DND-41 (cell line): ENCODE results near the gene TP53I3.
"Not testable (repeated sequence)": the region's sequence is repeated elsewhere in the genome, so short reads cannot be mapped to it uniquely, and the experiment has no call there.

Source experiments
- ATAC-seq: fragments of 200-7000 bp; cut with Tn5 transposase; 3 replicates; pipeline ENCODE4 v1.9.1; 2021; ENCODE audit warnings: low read depth; ENCODE audit not compliant: insufficient read depth
- DNase-seq: peaks from one replicate; pipeline ENCODE4 v3.0.0-alpha.2; 2020
- H2AFZ ChIP-seq: 2 replicates; pipeline ENCODE4 v1.6.0; 2012; ENCODE audit warnings: low read depth, low read length
- H3K27ac ChIP-seq: 2 replicates; pipeline ENCODE4 v1.5.1; 2012; ENCODE audit warnings: low read length, inconsistent platforms
- H3K27me3 ChIP-seq: fragments of 200-600 bp; sonication (generic); 2 replicates; pipeline ENCODE4 v1.6.0; 2012; ENCODE audit warnings: low read length, mild to moderate bottlenecking, inconsistent platforms; ENCODE audit not compliant: insufficient read depth, poor library complexity
- H3K36me3 ChIP-seq: 2 replicates; pipeline ENCODE4 v1.5.1; 2012; ENCODE audit warnings: low read length, inconsistent platforms; ENCODE audit not compliant: insufficient read depth
- H3K4me1 ChIP-seq: 2 replicates; pipeline ENCODE4 v1.5.1; 2012; ENCODE audit warnings: mild to moderate bottlenecking, low read length; ENCODE audit not compliant: insufficient read depth
- H3K4me2 ChIP-seq: 2 replicates; pipeline ENCODE4 v1.6.0; 2012; ENCODE audit warnings: mild to moderate bottlenecking, moderate library complexity, low read length, inconsistent platforms; ENCODE audit not compliant: insufficient read depth
- H3K4me3 ChIP-seq, 2 experiments: fragments of 200-600 bp in 1 of 2; shearing (Covaris generic) in 1 of 2; 2 replicates each; pipeline ENCODE4 v1.5.1; 2012 to 2016; ENCODE audit warnings: inconsistent platforms in 2 of 2, low read length in 2 of 2, mild to moderate bottlenecking in 2 of 2, low read depth in 1 of 2, moderate library complexity in 1 of 2
- H3K79me2 ChIP-seq: 2 replicates; pipeline ENCODE4 v1.6.0; 2012; ENCODE audit warnings: low read length, inconsistent platforms; ENCODE audit not compliant: insufficient read depth
- H3K9ac ChIP-seq: 2 replicates; pipeline ENCODE4 v1.6.0; 2012; ENCODE audit warnings: low read depth, mild to moderate bottlenecking, inconsistent platforms, low read length, moderate library complexity
- H3K9me3 ChIP-seq: 2 replicates; pipeline ENCODE4 v1.5.1; 2012; ENCODE audit warnings: low read length, moderate library complexity, mild to moderate bottlenecking, inconsistent platforms; ENCODE audit not compliant: insufficient read depth, severe bottlenecking
- H4K20me1 ChIP-seq: 2 replicates; pipeline ENCODE4 v1.6.0; 2012; ENCODE audit warnings: low read length; ENCODE audit not compliant: insufficient read depth
- EZH2 ChIP-seq: IDR thresholded peaks from 3 replicates; pipeline ENCODE4 v1.6.1; 2012; ENCODE audit warnings: borderline replicate concordance, low read depth, mild to moderate bottlenecking, moderate library complexity, low read length, inconsistent platforms; ENCODE audit not compliant: severe bottlenecking
- TF ChIP-seq, protein P1 (sequence below): IDR thresholded peaks from 2 replicates; pipeline ENCODE4 v1.5.1; 2012; ENCODE audit warnings: borderline replicate concordance, low read length, moderate library complexity, mild to moderate bottlenecking; ENCODE audit not compliant: poor library complexity, severe bottlenecking; ENCODE audit errors: extremely low read depth

TP53I3 gene

DNA sequence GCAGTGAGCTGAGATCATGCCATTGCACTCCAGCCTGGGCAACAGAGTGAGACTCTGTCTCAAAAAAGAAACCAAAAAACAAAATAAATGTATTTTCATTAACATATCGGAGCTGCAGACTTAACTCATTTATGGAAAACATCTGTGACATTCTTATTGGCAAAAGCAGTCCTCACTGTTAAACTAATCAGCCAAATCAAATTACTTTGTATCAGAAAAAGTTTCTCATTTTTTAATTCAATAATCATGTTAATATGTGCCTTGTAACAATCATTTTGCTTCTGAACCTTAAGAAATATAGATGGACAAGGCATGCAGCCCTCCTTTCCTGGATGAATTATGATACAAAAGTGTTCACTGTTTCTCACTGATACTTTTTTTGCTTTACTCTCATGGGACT, 18.0 kb upstream of the TP53I3 start:
- H3K79me2 ChIP-seq = no peaks in the 10 kb centered on the region
- no peaks in the 10 kb centered on the region for H4K20me1 ChIP-seq
- no peak overlapping the region for H2AFZ ChIP-seq
- H3K4me2 ChIP-seq = no peak overlapping the region
- no peak for DNase-seq
- no peak overlapping the region for H3K9ac ChIP-seq
- H3K27ac ChIP-seq = no peak overlapping the region
- ATAC-seq = no peak
- H3K27me3 ChIP-seq = no peaks in the 10 kb centered on the region
- H3K4me3 ChIP-seq = no peak overlapping the region
- TF ChIP-seq EZH2 = no peak
- TF ChIP-seq, protein P1, sequence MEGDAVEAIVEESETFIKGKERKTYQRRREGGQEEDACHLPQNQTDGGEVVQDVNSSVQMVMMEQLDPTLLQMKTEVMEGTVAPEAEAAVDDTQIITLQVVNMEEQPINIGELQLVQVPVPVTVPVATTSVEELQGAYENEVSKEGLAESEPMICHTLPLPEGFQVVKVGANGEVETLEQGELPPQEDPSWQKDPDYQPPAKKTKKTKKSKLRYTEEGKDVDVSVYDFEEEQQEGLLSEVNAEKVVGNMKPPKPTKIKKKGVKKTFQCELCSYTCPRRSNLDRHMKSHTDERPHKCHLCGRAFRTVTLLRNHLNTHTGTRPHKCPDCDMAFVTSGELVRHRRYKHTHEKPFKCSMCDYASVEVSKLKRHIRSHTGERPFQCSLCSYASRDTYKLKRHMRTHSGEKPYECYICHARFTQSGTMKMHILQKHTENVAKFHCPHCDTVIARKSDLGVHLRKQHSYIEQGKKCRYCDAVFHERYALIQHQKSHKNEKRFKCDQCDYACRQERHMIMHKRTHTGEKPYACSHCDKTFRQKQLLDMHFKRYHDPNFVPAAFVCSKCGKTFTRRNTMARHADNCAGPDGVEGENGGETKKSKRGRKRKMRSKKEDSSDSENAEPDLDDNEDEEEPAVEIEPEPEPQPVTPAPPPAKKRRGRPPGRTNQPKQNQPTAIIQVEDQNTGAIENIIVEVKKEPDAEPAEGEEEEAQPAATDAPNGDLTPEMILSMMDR = no peak
- H3K9me3 ChIP-seq = peaks cover 3% of the 10 kb centered on the region
- H3K4me1 ChIP-seq = no peaks in the 10 kb centered on the region
- no peaks in the 10 kb centered on the region for H3K36me3 ChIP-seq

DNA sequence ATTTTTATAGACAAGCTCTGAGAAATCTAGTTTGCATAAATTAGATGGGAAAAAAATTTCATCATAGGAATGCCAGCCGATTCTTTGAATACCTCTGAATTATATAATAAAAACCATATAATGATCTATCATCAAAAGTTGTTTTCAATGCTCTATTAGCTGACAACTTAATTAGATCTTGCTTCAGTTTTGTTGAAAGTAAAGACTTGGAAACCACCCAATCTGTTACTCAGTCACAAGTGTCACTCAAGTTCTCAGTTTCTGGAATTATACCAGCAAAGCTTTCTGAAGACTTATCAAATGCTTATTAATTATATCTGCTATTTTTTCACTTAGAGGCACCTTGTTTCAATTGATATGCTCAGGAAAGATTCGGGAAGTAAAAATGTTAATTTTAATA, 17.4 kb upstream of the TP53I3 start:
- ATAC-seq = no peak
- H3K79me2 ChIP-seq = no peaks in the 10 kb centered on the region
- no peaks in the 10 kb centered on the region for H3K4me1 ChIP-seq
- no peak for DNase-seq
- TF ChIP-seq, protein P1 = no peak
- no peak for TF ChIP-seq EZH2
- H3K4me2 ChIP-seq = no peak overlapping the region
- H3K36me3 ChIP-seq = no peaks in the 10 kb centered on the region
- no peak overlapping the region for H3K4me3 ChIP-seq
- H3K9ac ChIP-seq = no peak overlapping the region
- H4K20me1 ChIP-seq = no peaks in the 10 kb centered on the region
- no peak overlapping the region for H2AFZ ChIP-seq
- no peaks in the 10 kb centered on the region for H3K27me3 ChIP-seq
- no peaks in the 10 kb centered on the region for H3K9me3 ChIP-seq
- H3K27ac ChIP-seq = no peak overlapping the region

DNA sequence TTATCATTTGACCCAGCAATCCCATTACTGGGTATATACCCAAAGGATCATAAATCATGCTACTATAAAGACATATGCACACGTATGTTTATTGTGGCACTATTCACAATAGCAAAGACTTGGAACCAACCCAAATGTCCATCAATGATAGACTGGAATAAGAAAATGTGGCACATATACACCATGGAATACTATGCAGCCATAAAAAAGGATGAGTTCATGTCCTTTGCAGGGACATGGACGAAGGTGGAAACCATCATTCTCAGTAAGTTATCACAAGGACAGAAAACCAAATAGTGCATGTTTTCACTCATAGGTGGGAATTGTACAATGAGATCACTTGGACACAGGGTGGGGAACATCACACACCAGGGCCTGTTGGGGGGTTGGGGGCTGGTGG, 16.1 kb upstream of the TP53I3 start:
- not testable (repeated sequence) for H3K36me3 ChIP-seq, H3K9ac ChIP-seq, H3K27me3 ChIP-seq, H4K20me1 ChIP-seq, H3K4me3 ChIP-seq, H2AFZ ChIP-seq, H3K79me2 ChIP-seq, H3K27ac ChIP-seq, H3K9me3 ChIP-seq, ATAC-seq, DNase-seq, H3K4me2 ChIP-seq, H3K4me1 ChIP-seq

DNA sequence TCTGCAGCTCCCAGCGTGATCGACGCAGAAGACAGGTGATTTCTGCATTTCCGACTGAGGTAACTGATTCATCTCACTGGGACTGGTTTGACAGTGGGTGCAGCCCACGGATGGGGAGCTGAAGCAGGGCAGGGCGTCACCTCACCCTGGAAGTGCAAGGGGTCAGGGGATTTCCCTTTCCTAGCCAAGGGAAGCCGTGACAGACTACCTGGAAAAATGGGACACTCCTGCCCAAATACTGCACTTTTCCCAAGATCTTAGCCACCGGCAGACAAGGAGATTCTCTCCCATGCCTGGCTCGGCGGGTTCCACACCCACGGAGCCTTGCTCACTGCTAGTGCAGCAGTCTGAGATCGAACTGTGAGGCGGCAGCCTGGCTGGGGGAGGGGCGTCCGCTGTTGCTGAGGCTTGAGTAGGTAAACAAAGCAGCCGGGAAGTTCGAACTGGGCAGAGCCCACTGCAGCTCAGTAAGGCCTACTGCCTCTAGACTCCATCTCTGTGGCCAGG, 10.6 kb upstream of the TP53I3 start:
- not testable (repeated sequence) for H3K27ac ChIP-seq, H3K36me3 ChIP-seq, H3K4me3 ChIP-seq, H3K79me2 ChIP-seq, H3K9ac ChIP-seq, DNase-seq, H3K4me1 ChIP-seq, H3K9me3 ChIP-seq, ATAC-seq, H4K20me1 ChIP-seq, H2AFZ ChIP-seq, H3K4me2 ChIP-seq, H3K27me3 ChIP-seq

DNA sequence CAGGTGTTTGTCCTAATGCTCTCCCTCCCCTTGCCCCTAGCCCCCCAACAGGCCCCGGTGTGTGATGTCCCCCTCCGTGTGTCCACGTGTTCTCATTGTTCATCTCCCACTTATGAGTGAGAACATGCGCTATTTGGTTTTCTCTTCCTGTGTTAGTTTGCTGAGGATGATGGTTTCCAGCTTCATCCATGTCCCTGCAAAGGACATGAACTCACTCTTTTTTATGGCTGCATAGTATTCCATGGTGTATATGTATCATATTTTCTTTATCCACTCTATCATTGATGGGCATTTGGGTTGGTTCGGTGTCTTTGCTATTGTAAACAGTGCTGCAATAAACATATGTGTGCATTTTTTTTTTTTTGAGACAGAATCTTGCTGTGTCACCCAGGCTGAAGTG, 8.6 kb upstream of the TP53I3 start:
- H3K4me3 ChIP-seq, H4K20me1 ChIP-seq, DNase-seq, H3K27me3 ChIP-seq, H3K4me2 ChIP-seq, H3K9ac ChIP-seq, H3K79me2 ChIP-seq, H3K27ac ChIP-seq, H3K36me3 ChIP-seq, H3K9me3 ChIP-seq, H3K4me1 ChIP-seq, H2AFZ ChIP-seq, ATAC-seq: not testable (repeated sequence)
